ENCODE data around the gene SURF1.
"Not testable (repeated sequence)": the region's sequence is repeated elsewhere in the genome, so short reads cannot be mapped to it uniquely, and the experiment has no call there.

Gene SURF1

DNA sequence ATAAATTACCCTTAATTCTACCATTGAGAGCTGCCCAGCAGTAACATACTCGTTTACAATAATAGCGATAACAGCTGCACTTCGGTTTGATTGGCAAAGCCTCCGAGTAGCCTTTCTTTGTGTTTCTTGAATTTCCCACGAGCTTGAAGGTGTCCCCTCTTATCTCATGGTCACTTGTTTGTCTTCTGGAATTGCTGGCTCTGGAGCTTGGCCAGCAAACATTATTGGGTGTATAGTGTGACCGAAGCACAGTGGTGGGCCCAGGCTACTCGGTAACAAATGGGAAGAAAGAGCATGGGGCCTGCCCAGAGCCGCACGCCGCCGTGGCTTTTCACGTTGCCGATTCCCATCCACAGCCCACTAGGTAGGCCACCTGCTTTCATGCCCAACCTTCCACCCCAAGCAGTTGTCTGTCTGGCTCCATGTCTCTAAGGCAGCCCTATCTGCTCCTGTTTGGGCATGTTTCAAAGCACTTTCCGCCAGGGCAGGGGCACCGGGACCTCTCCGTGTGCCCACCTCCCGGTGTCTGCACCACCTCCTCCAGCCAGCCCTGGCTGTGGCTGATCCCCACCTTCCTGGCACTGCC is 28.5 kb upstream of the SURF1 start:
- no peak overlapping the region for H2AFZ ChIP-seq (ENCODE audit: low read length, unreplicated experiment)
- H3K36me3 ChIP-seq (ENCODE audit: insufficient read depth, low read length) = no peaks in the 10 kb centered on the region
- no peak overlapping the region for H3K27ac ChIP-seq (ENCODE audit: low read depth, low read length)
- no peaks in the 10 kb centered on the region for H3K79me2 ChIP-seq (ENCODE audit: control insufficient read depth, insufficient read depth, low read length, unreplicated experiment)
- H3K4me1 ChIP-seq (ENCODE audit: control insufficient read depth, insufficient read depth, low read length, unreplicated experiment) = no peaks in the 10 kb centered on the region
- H3K27me3 ChIP-seq (ENCODE audit: insufficient read depth, low read length) = no peaks in the 10 kb centered on the region
- H3K4me3 ChIP-seq (ENCODE audit: low read depth, low read length) = no peak overlapping the region

DNA sequence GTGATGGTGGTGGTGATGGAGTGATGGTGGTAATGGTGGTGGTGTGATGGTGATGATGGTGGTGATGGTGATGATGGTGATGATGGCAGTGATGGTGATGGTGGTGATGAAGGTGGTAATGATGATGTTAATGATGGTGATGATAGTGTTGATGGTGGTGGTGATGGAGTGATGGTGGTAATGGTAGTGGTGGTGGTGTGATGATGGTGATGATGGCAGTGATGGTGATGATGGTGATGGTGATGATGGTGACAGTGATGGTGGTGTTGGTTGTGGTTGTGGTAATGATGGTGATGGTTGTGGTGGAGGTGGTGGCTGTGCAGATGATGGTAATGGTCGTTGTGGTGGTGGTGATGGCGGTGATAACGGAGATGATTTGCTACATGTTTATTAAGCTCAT is 27.2 kb upstream of the SURF1 start:
- no peak overlapping the region for H3K4me3 ChIP-seq (ENCODE audit: low read depth, low read length)
- H2AFZ ChIP-seq (ENCODE audit: low read length, unreplicated experiment) = no peak overlapping the region
- no peaks in the 10 kb centered on the region for H3K27me3 ChIP-seq (ENCODE audit: insufficient read depth, low read length)
- H3K27ac ChIP-seq (ENCODE audit: low read depth, low read length) = no peak overlapping the region
- H3K4me1 ChIP-seq (ENCODE audit: control insufficient read depth, insufficient read depth, low read length, unreplicated experiment) = no peaks in the 10 kb centered on the region
- H3K79me2 ChIP-seq (ENCODE audit: control insufficient read depth, insufficient read depth, low read length, unreplicated experiment) = no peaks in the 10 kb centered on the region
- H3K36me3 ChIP-seq (ENCODE audit: insufficient read depth, low read length) = no peaks in the 10 kb centered on the region

DNA sequence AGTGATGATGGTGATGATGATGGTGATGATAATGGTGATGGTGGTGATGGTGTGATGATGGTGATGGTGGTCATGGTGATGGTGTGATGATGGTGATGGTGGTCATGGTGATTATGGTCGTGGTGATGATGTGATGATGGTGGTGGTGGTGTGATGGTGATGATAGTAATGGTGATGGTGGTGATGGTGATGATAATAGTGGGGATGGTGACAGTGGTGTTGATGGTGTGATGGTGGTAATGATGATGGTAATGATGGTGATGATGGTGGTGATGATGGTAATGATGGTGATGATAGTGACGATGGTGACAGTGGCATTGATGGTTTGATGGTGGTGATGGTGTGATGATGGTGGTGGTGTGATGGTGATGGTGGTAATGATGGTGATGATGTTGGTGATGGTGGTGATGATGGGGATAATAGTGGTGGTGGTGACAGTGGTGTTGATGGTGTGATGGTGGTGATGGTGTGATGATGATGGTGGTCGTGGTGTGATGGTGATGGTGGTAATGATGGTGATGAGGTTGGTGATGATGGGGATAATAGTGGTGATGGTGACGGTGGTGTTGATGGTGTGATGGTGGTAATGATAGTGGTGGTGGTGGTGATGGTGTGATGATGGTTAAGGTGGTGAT is 26.3 kb upstream of the SURF1 start:
- H3K4me1 ChIP-seq (ENCODE audit: control insufficient read depth, insufficient read depth, low read length, unreplicated experiment) = no peaks in the 10 kb centered on the region
- no peaks in the 10 kb centered on the region for H3K36me3 ChIP-seq (ENCODE audit: insufficient read depth, low read length)
- no peaks in the 10 kb centered on the region for H3K79me2 ChIP-seq (ENCODE audit: control insufficient read depth, insufficient read depth, low read length, unreplicated experiment)
- H3K4me3 ChIP-seq (ENCODE audit: low read depth, low read length) = no peak overlapping the region
- H2AFZ ChIP-seq (ENCODE audit: low read length, unreplicated experiment) = no peak overlapping the region
- H3K27ac ChIP-seq (ENCODE audit: low read depth, low read length) = no peak overlapping the region
- H3K27me3 ChIP-seq (ENCODE audit: insufficient read depth, low read length) = no peaks in the 10 kb centered on the region

DNA sequence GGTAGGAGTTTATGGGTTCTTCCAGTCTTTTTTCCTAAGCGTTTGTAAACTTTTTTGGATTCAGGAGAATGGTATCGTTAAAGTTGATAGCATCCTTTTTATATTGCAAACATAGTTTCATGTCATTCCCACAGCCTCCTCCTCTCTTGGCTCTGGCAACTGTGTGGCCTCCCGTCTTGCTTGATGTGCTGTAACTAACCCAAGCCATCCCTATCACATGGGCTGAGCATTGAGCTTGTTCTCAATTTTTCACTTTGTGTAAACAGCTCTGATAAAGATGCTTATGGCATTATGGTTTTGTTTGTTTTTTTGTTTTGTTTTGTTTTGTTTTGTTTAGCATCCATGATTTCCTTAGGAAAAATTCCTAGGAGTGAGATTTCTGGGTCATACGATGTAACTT is 24.4 kb upstream of the SURF1 start:
- Histone ChIP-seq H3K79me2 (ENCODE audit: control insufficient read depth, insufficient read depth, low read length, unreplicated experiment) (peaks cover 6% of the 10 kb centered on the region), H3K4me1 (ENCODE audit: control insufficient read depth, insufficient read depth, low read length, unreplicated experiment) (no peaks in the 10 kb centered on the region)

DNA sequence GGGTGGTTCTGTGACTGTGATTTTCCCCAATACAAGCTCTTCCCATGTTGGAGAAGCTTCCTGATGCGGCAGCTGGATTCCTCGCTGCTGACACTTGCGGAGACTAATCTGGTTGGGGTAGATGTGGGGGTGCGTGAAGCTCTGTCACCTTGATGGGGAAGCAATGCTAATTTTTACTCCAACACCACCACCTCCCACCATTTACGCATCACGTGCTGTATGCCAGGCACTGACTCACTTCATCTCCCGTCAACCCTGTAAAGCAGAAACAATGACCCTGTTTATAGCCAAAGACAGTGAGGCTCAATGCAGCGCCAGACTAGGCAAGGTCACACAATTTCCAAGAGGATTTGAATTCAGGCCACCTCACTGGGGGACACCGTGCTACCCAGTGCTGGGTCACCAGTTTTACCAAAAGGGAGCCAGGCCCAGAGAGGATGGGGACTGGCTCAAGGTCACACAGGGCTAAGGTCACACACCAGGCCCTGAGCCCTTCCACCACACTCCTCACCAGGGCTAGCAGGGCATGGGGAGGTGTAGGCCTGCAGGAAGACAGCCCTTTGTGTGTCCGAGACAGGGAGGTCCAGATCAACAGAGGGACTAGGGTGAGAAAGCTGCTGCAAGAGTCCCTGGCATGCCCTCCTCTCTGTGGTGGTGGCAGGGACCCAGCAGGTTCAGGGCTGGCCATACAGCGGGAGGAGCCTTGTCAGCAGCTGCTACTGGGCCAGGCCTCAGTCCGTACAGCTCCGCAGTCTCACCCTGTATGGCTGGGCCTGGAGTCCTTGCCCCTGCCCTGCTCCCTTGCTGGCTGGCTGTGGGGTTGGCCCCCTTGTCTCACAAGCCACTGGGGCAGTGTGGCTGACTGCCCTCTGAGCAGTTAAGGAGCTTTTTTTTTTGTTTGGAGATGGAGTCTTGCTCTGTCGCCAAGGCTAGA is 23.1 kb upstream of the SURF1 start:
- Histone ChIP-seq H3K36me3 (ENCODE audit: insufficient read depth, low read length) (no peaks in the 10 kb centered on the region), H2AFZ (ENCODE audit: low read length, unreplicated experiment) (no peak overlapping the region)

More for the DNA sequence above, 24.4 kb upstream of the SURF1 start:
- H3K27ac ChIP-seq (ENCODE audit: low read depth, low read length) = no peak overlapping the region
- no peak overlapping the region for H2AFZ ChIP-seq (ENCODE audit: low read length, unreplicated experiment)
- H3K36me3 ChIP-seq (ENCODE audit: insufficient read depth, low read length) = no peaks in the 10 kb centered on the region
- no peak overlapping the region for H3K4me3 ChIP-seq (ENCODE audit: low read depth, low read length)
- H3K27me3 ChIP-seq (ENCODE audit: insufficient read depth, low read length) = no peaks in the 10 kb centered on the region

DNA sequence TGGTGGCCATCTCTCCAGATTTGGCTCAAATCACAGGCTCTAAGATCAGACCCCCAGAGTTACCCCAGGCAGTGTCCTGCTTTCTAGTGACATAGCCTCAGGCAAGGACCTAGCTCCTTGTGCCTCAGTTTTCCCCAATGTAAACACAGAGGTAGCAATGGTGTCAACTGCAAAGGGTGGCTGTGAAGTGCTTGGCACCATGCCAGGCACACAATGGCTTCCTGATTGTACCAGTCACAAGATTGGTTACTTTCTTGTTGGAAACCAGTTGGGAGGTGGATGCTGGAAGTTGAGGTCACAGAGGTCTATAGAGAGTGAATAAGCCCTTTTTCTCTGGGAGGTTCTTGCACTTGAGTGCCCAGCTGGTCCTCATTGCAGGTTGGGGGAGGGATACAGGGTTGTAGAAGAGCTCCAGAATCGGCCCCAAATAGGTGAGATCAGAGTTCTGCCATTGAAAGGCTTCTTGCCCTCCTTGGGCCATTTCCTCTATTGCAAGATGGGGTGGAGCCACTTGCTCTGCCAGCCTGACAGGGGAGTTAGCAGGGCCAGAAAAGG is 22.2 kb upstream of the SURF1 start:
- no peak overlapping the region for H2AFZ ChIP-seq (ENCODE audit: low read length, unreplicated experiment)

More for the DNA sequence above, 23.1 kb upstream of the SURF1 start:
- Histone ChIP-seq H3K79me2 (ENCODE audit: control insufficient read depth, insufficient read depth, low read length, unreplicated experiment) (peaks cover 19% of the 10 kb centered on the region), H3K27ac (ENCODE audit: low read depth, low read length) (no peak overlapping the region), H3K4me1 (ENCODE audit: control insufficient read depth, insufficient read depth, low read length, unreplicated experiment) (no peaks in the 10 kb centered on the region), H3K27me3 (ENCODE audit: insufficient read depth, low read length) (no peaks in the 10 kb centered on the region), H3K4me3 (ENCODE audit: low read depth, low read length) (no peak overlapping the region)

DNA sequence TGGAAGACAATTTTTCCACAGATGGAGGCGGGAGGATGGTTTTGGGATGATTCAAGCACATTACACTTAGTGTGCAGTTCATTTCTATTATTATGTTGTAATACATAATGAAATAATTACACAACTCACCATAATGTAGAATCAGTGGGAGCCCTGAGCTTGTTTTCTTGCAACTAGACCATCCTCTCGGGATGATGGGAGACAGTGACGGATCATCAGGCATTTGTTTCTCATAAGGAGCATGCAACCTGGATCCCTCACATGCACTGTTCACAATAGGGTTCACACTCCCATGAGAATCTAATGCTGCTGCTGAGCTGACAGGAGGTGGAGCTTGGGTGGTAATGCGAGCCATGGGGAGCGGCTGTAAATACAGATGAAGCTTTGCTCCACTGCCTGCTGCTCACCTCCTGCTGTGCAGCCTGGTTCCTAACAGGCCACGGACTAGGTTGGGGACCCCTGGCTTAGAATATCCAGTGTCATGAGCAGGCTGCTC is 21.5 kb upstream of the SURF1 start:
- H3K79me2 ChIP-seq (ENCODE audit: control insufficient read depth, insufficient read depth, low read length, unreplicated experiment) = peaks cover 35% of the 10 kb centered on the region
- no peaks in the 10 kb centered on the region for H3K27me3 ChIP-seq (ENCODE audit: insufficient read depth, low read length)
- H3K4me3 ChIP-seq (ENCODE audit: low read depth, low read length) = no peak overlapping the region
- peaks cover 8% of the 10 kb centered on the region for H3K4me1 ChIP-seq (ENCODE audit: control insufficient read depth, insufficient read depth, low read length, unreplicated experiment)
- H3K27ac ChIP-seq (ENCODE audit: low read depth, low read length) = no peak overlapping the region
- no peak overlapping the region for H2AFZ ChIP-seq (ENCODE audit: low read length, unreplicated experiment)
- H3K36me3 ChIP-seq (ENCODE audit: insufficient read depth, low read length) = no peaks in the 10 kb centered on the region

More for the DNA sequence above, 22.2 kb upstream of the SURF1 start:
- Histone ChIP-seq H3K27ac (ENCODE audit: low read depth, low read length) (no peak overlapping the region), H3K36me3 (ENCODE audit: insufficient read depth, low read length) (no peaks in the 10 kb centered on the region), H3K4me3 (ENCODE audit: low read depth, low read length) (no peak overlapping the region), H3K79me2 (ENCODE audit: control insufficient read depth, insufficient read depth, low read length, unreplicated experiment) (peaks cover 28% of the 10 kb centered on the region), H3K4me1 (ENCODE audit: control insufficient read depth, insufficient read depth, low read length, unreplicated experiment) (peaks cover 5% of the 10 kb centered on the region), H3K27me3 (ENCODE audit: insufficient read depth, low read length) (no peaks in the 10 kb centered on the region)

DNA sequence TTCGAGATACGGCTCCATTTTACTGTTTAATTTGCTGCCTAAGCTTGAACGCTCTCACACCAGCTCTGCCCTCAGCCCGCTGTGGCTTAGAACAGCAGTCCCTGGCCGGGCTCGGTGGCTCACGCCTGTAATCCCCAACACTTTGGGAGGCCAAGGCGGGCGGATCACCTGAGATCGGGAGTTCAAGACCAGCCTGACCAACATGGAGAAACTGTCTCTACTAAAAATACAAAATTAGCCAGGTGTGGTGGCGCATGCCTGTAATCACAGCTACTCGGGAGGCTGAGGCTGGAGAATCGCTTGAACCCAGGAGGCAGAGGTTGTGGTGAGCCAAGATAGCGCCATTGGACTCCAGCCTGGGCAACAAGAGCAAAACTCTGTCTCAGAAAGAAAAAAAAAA is 21.0 kb upstream of the SURF1 start:
- H3K27me3 ChIP-seq (ENCODE audit: insufficient read depth, low read length); H2AFZ ChIP-seq (ENCODE audit: low read length, unreplicated experiment); H3K27ac ChIP-seq (ENCODE audit: low read depth, low read length); H3K36me3 ChIP-seq (ENCODE audit: insufficient read depth, low read length); H3K4me3 ChIP-seq (ENCODE audit: low read depth, low read length): not testable (repeated sequence)
- peaks cover 13% of the 10 kb centered on the region for H3K4me1 ChIP-seq (ENCODE audit: control insufficient read depth, insufficient read depth, low read length, unreplicated experiment)
- H3K79me2 ChIP-seq (ENCODE audit: control insufficient read depth, insufficient read depth, low read length, unreplicated experiment) = peaks cover 40% of the 10 kb centered on the region

DNA sequence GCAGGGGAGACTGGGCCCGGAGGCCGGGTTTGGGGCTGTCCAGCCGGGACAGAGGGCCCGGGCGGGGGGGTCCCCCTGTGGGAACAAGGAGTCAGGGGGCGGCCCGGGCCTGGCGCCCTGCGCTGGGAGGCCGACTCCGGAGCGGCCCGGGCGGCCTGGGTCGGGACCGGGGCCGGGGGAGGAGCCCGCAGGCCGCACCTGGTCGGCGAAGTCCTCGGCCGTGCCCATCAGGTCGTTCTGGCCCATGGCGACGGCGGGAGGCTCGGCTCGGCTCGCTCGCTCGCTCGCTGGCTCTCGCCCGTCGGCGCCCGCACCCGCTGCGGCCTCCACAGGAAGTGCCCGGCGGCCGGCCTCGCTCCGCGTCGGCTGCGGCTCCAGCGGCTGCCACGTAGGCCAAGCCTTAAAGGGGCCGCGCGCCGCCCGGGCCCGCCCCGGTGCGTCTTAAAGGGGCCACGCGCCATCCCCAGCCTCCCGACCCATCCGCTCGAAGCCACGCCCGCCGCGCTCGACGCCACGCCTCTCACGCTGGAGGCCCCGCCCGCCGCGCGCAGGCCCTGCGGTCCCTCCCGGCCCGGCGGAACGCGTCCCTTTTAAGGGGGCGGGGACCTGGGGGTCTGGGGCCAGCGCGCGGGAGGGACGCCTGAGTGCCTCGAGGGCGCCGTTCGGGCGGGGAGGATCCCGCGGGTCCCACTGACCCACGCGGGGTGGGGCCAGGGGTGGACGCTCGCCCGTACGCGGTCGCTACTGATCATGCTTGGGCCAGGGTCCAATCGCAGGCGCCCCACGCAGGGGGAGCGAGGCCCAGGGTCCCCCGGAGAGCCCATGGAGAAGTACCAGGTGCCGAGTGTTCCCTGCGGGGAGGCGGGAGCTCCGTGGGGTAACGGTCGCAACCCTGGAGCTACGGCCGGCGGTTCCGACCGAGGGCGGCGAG is 19.7 kb upstream of the SURF1 start, which contains the start of the genes STKLD1 and SURF4:
Gene STKLD1 (plus strand): TSS at position 643 of the 931 bp plus-strand sequence. CDS start 108 bp downstream, at position 751.
Gene SURF4 (minus strand): TSS at position 337 of the 931 bp plus-strand sequence. CDS start 91 bp downstream, at position 246.
- Histone ChIP-seq H2AFZ (ENCODE audit: low read length, unreplicated experiment) (peak within 1 kb of the TSS; percentile 92), H3K79me2 (ENCODE audit: control insufficient read depth, insufficient read depth, low read length, unreplicated experiment) (peaks cover 53% of the 10 kb centered on the region), H3K4me3 (ENCODE audit: low read depth, low read length) (peak within 1 kb of the TSS; percentile 85), H3K27ac (ENCODE audit: low read depth, low read length) (peak within 1 kb of the TSS; percentile 90), H3K36me3 (ENCODE audit: insufficient read depth, low read length) (no peaks in the 10 kb centered on the region), H3K27me3 (ENCODE audit: insufficient read depth, low read length) (no peaks in the 10 kb centered on the region), H3K4me1 (ENCODE audit: control insufficient read depth, insufficient read depth, low read length, unreplicated experiment) (peaks cover 24% of the 10 kb centered on the region)

Measured in ACC112 (cell line).